CD4-positive, alpha-beta T cell treated with Interleukin-15 for 4 hours (primary cell): ENCODE data around the gene PPP1R14B.
A peak's percentile ranks its signal among the peaks of the same experiment; 100 is the strongest.

Experiments used
- DNase-seq: peaks from one replicate; pipeline ENCODE4 v3.0.0-alpha.2; 2020; ENCODE audit warnings: low spot score

Gene PPP1R14B

GRCh38 chr11:64281957-64282770 lies 35.4 kb upstream of the PPP1R14B start:
- DNase-seq: no peak

DNA sequence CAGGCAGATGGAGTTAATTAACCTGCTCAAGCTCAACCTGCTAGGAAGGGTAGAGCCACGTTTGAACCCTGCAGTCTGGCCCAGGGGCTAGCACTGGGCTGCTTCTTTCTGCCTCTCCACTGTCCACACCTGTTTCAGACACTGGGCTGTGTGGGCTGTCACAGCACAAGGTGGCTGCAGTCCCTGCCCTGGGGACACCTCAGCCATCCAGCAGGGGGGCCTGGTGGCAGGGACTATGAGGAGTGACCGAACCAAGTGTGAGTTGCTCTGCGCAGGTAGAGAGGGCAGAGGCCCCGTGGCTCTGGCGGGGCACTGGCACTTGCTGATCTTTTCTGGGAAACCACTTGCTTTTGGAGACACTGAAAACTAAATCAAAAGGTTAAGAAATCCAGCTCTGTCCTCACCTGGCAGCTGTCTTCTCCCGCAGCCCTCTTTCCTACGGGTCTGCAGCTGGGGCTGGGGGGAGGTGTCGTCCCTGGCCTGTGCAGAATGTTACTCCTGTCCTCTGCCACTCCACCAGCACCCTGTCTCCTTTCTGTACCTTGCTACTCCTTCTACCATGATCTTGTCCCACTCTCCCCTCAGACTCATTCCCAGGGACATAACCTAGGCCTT lies 31.9 kb upstream of the PPP1R14B start:
- no peak for DNase-seq

DNA sequence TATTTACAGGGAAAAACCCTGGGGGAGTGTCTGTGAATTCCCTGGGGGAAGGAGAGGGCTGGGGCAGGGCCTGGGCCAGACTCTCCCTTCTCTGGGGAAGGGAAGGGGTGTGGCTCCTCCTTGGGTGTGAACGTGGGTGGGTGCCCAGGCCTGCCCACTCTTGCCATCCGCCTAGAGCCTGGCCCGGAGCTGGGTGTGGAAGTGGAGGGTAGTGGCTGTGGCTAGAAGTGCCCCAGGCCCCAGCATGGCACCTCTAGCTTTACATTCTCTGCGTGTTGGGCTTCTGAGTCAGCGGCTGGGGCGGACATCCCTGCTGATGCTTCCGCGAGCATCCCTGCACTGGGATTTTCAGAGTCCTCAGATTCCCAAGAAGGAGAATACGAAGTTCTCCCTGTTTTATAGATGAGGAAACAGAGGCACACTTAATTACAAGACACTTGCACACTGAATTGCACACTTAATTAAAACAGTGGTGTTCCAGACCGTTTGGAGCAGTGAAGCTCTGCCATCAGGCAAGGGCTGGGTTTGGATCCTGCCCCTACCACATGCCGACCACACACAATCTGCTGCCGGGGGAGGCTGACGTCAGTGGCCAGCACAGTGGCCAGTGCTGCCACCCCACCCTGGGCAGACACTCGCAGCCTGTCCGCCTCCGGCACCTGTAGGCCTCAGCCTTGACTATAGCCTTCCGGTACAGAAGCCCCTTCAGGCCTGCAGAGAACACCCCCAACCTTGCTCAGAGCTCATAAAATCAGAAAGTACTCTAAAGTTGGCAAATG lies 30.1 kb upstream of the PPP1R14B start:
- no peak for DNase-seq

GRCh38 chr11:64275841-64276240 lies 29.1 kb upstream of the PPP1R14B start:
- no peak for DNase-seq

DNA sequence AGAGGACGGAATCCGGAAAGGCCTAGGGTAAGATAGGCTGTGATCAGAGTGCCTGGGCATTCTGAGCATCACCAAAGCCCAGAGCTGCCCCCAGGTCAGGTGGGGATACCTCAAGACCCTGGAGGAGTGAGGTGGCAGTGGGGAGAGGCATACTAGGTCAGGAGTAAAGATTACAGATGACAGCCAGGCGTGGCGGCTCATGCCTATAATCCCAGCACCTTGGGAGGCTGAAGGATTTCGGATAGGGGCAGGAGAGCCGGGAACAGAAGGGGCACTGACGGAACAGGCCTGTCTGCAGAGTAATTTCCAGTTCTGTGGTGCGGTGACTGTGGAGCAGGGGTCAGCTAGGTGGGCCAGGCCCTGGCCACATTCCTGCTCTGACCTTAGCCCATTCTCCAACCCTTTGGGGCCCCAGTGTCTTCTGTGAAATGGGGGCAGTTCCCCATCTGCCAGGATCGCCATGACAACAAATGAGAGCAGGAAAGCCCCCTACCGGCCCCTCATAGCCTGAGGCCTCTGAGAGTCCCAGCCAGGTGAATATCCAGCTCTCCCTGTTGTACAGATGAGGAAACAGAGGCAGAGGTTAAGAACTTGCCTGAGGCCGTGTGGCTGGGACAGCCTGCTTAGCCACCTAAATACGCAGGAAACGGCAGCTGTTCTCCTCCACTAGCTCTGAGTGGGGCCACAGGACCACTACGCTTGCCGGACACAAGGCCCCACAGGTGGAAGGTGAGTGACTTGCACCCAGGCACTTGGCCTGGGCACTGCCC lies 28.5 kb upstream of the PPP1R14B start:
- DNase-seq: no peak

GRCh38 chr11:64269540-64270220 lies 22.9 kb upstream of the PPP1R14B start:
- DNase-seq: peak; percentile 98

- DNase-seq: peak; percentile 31
These were observed 22.3 kb upstream of the PPP1R14B start for GRCh38 chr11:64268893-64269539.

- DNase-seq: no peak
These were observed 21.5 kb upstream of the PPP1R14B start for GRCh38 chr11:64268025-64268892.

GRCh38 chr11:64267207-64267945 lies 20.6 kb upstream of the PPP1R14B start:
- no peak for DNase-seq

- DNase-seq: no peak
These were observed 19.6 kb upstream of the PPP1R14B start for GRCh38 chr11:64266339-64266738.

- no peak for DNase-seq
These were observed 18.7 kb upstream of the PPP1R14B start for GRCh38 chr11:64265176-64266160.

GRCh38 chr11:64264371-64264852 lies 17.7 kb upstream of the PPP1R14B start:
- DNase-seq: no peak

GRCh38 chr11:64263947-64264317 lies 17.2 kb upstream of the PPP1R14B start:
- no peak for DNase-seq

GRCh38 chr11:64263021-64263946 lies 16.5 kb upstream of the PPP1R14B start:
- no peak for DNase-seq

DNA sequence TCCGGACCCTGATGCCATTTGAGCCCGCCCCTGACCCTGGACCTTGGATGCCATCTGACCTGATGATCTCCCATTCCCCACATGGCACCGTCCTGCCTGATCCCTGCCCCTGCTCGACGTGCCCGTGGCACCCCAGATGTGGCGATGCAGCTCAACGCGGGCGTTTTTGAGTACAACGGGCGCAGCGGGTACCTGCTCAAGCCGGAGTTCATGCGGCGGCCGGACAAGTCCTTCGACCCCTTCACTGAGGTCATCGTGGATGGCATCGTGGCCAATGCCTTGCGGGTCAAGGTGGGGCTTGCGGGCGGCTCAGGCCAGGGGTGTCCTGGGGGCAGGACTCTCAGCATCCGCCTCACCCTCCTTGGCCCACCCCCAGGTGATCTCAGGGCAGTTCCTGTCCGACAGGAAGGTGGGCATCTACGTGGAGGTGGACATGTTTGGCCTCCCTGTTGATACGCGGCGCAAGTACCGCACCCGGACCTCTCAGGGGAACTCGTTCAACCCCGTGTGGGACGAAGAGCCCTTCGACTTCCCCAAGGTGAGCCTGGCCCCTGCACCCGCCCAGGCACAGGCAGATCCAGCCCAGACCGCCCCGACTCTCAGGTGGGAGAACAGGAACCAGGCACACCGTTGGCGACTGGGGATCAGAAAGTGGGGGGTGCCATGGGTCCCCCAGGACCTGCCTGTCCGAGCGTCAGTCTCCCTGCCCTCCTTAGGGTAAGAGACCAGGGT lies 15.7 kb upstream of the PPP1R14B start:
- no peak for DNase-seq

DNA sequence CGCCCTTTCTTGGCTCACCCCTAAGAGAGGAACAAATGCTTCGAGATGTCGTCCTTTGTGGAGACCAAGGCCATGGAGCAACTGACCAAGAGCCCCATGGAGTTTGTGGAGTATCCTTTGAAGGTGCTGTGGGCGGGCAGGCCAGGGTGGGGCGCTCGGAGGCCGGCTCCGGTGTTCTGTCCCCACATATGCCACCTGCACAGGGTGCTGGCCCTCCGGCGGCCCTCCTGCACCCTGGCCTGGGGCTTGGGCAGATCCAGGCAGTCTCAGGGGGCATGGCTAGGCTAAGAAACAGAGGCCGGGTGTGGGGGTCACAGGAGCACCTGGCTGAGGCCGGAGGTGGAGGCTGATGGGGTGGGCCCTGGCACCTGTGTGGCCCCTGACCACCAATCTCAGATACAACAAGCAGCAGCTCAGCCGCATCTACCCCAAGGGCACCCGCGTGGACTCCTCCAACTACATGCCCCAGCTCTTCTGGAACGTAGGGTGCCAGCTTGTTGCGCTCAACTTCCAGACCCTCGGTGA lies 14.9 kb upstream of the PPP1R14B start:
- DNase-seq: no peak
